Right lobe of liver (tissue), 6 donors: ENCODE data around the gene PRAF2. TPM values are rescaled to one million over a fixed set of nuclear protein-coding genes. Genes with fewer than 3 reads are reported as not detected.

Experiments used
- ATAC-seq, 4 donors: fragments of 200-7000 bp; cut with Tn5 transposase; one replicate each; pipeline ENCODE4 v1.9.1; 2020; ENCODE audit warnings: mild to moderate bottlenecking in 4 of 4, moderate library complexity in 4 of 4
- DNase-seq, 3 donors: peaks; one replicate each; pipeline ENCODE4 v3.0.0-alpha.2; 2020
- H3K27ac ChIP-seq, 3 donors: fragments of 200-600 bp; one replicate each; pipeline ENCODE4 v1.8.0; 2022
- H3K27me3 ChIP-seq, 2 donors: fragments of 200-600 bp; one replicate each; pipeline ENCODE4 v1.8.0; 2022
- H3K36me3 ChIP-seq, 4 donors: fragments of 200-600 bp; sonication (generic) in 1 of 4; one replicate each; pipeline versions ENCODE4 v1.5.1 to v1.8.0; 2017 to 2022; ENCODE audit warnings: control low read depth in 1 of 4
- H3K4me1 ChIP-seq, 4 donors: fragments of 200-600 bp; sonication (generic) in 1 of 4; one replicate each; pipeline versions ENCODE4 v1.5.1 to v1.8.0; 2017 to 2022; ENCODE audit warnings: control low read depth in 1 of 4
- H3K4me3 ChIP-seq, 3 donors: fragments of 200-600 bp; one replicate each; pipeline ENCODE4 v1.8.0; 2022
- H3K9me3 ChIP-seq, 4 donors: fragments of 200-600 bp; sonication (generic) in 1 of 4; one replicate each; pipeline versions ENCODE4 v1.5.1 to v1.8.0; 2017 to 2022; ENCODE audit warnings: control low read depth in 1 of 4
- POLR2A ChIP-seq: fragments of 450-650 bp; IDR thresholded peaks from one replicate; pipeline ENCODE4 v1.6.1; 2017; ENCODE audit warnings: antibody characterized with exemption, mild to moderate bottlenecking
- WGBS: methylation state at CpG from one replicate; pipeline ENCODE4 v1.1.6; 2018; ENCODE audit warnings: low coverage, low lambda C conversion rate; ENCODE audit not compliant: insufficient coverage; ENCODE audit errors: missing lambda C conversion rate; 5-methylcytosine and 5-hydroxymethylcytosine counted together
- intact Hi-C, 2 donors: fragments of 100-400 bp; cut with DNase I; formaldehyde crosslinking; loops; one replicate each; pipeline versions ENCODE4 v1.11.2 to v1.14.1; 2022
- total RNA-seq, 6 experiments: library from RNA; depleted of rRNA in 2 of 6; stranded (reverse); fragments of >200 nt in 2 of 6; fragmentation: NEBNext Ultra II Directional in 3 of 6; extraction: Animal tissue kit (Norgen Biotek cat#: 25700) in 3 of 6; gene quantifications; one replicate each; pipeline versions ENCODE4 v1.1.0 to v1.2.4, GENCODE V29; 2016 to 2023
- TF ChIP-seq, protein P1 (sequence below), 4 donors: fragments of 200-600 bp in 3 of 4; fragments of 450-650 bp in 1 of 4; IDR thresholded peaks; one replicate each; pipeline versions ENCODE4 v1.5.1 to v1.8.0; 2016 to 2022; ENCODE audit warnings: antibody characterized with exemption in 4 of 4, mild to moderate bottlenecking in 2 of 4
- donor health status: DM: no; HTN: yes; CAD: no.
- donor health status: DM: no; HTN: no; CAD: no.
- donor health status: DM: no; HTN: no; CAD: no.
- donor health status: DM: no; HTN: yes; CAD: no.
- donor health status: DM: no; HTN: yes; CAD: no.

The PRAF2 gene
- total RNA-seq, 6 experiments from 2014 or later: 3.1 to 11.2 (median 5.1) TPM

DNA sequence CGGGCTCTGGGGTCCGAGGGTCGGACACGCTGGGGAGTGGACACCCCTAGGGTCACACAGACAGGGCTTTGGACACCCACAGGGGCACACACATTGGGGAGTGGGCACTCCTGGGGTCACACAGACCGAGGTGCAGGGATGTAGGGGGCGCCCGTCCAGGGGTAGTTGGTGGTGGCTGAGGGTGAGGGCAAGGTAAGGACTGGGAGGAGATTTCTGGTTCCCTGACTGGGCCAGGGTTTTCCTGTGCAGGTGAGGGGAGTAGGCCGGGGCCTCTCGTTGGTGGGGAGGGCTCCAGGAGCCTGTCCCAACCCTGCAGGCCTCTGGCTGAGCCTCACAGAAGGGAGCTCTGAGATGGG, 27.8 kb upstream of the PRAF2 start:
- no peaks in the 10 kb centered on the region for H3K9me3 ChIP-seq
- TF ChIP-seq POLR2A: no peak
- TF ChIP-seq, protein P1, sequence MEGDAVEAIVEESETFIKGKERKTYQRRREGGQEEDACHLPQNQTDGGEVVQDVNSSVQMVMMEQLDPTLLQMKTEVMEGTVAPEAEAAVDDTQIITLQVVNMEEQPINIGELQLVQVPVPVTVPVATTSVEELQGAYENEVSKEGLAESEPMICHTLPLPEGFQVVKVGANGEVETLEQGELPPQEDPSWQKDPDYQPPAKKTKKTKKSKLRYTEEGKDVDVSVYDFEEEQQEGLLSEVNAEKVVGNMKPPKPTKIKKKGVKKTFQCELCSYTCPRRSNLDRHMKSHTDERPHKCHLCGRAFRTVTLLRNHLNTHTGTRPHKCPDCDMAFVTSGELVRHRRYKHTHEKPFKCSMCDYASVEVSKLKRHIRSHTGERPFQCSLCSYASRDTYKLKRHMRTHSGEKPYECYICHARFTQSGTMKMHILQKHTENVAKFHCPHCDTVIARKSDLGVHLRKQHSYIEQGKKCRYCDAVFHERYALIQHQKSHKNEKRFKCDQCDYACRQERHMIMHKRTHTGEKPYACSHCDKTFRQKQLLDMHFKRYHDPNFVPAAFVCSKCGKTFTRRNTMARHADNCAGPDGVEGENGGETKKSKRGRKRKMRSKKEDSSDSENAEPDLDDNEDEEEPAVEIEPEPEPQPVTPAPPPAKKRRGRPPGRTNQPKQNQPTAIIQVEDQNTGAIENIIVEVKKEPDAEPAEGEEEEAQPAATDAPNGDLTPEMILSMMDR (IDR thresholded peaks at IDR 0.05): no peak
- peaks cover 0 to 9% (median 0%) of the 10 kb centered on the region in 4 donors for H3K4me1 ChIP-seq
- H3K4me3 ChIP-seq: peak overlapping the region; percentile 27 to 62 (median 60)
- intact Hi-C loops: no loop called here
- WGBS: 36% methylated on average over 2 of the region's 9 CpGs
- no peak for DNase-seq
- H3K36me3 ChIP-seq: no peaks in the 10 kb centered on the region
- peak in 3 of 4 donors; percentile 1 to 14 (median 5) for ATAC-seq
- no peaks in the 10 kb centered on the region for H3K27me3 ChIP-seq
- H3K27ac ChIP-seq: peak overlapping the region; percentile 20 to 80 (median 76)

DNA sequence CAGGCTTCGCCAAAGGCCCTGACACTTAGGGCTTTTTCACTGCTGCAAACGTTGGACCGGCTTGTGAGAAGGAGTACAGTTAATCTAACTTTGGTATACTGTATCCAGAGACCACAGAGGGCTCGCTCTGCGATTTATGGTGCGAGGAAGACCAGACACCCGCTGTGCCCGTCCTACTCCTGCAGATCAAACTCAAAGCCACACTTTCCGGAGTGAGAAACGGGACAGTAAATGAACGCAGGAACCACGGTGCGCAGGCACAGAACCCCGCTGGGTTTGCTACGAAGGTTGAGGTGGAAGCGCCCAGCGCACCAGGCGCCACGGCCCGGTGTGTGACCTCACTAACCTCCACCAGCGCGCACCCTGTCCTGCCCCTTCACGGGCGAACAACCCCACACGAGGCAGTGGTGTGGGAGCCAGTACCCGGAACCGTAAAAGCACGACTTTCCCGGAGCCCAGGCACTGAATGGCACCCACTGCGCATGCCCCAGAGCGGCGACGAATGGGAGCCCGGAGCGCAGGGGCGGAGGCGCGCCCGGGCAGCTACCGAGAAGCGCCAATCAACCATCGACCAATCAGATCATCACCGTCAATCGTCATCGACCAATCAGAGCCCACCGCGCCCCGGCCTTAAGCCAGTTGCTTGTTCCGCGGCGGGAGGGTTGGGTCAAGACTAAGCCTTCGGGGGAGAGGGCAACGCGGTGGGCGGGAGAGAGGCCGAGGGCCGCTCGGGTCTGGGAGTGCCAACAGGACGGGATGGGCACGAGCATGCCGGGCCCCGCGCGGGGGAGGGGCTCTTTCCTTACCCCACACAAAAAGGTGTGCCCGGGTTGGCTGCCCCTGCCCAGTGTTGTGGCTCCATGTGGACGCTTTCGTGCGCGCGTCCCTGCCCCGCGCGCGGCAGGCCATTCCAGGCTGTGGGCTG, 27.2 kb upstream of the PRAF2 start:
- TF ChIP-seq, protein P1 (IDR thresholded peaks at IDR 0.05): no peak
- TF ChIP-seq POLR2A: peak; percentile 78
- WGBS: 32% methylated on average over 44 of the region's 74 CpGs
- no peaks in the 10 kb centered on the region for H3K27me3 ChIP-seq
- H3K4me1 ChIP-seq: peaks cover 0 to 9% (median 0%) of the 10 kb centered on the region in 4 donors
- H3K27ac ChIP-seq: peak overlapping the region; percentile 33 to 80 (median 76)
- intact Hi-C loops: no loop called here
- peak overlapping the region; percentile 27 to 62 (median 60) for H3K4me3 ChIP-seq
- peak; percentile 88 to 94 (median 93) for DNase-seq
- H3K9me3 ChIP-seq: no peaks in the 10 kb centered on the region
- ATAC-seq: peak; percentile 86 to 92 (median 89)
- no peaks in the 10 kb centered on the region for H3K36me3 ChIP-seq

DNA sequence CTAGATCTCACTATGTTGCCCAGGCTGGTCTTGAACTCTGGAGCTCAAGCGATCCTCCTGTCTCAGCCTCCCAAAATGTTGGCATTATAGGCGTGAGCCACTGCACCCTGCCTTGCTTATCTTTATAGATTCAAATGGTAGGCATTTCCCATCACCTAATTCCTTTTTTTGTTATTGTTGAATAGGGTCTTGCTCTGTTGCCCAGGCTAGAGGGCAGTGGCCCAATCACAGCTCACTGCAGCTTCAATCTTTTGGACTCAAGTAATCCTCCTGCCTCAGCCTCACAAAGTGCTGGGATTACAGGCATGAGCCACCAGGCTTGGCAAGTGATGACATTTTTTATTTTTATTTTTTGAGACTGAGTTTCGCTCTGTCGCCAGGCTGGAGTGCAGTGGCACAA, 22.6 kb upstream of the PRAF2 start:
- Histone ChIP-seq H3K9me3 (no peaks in the 10 kb centered on the region), H3K4me1 (no peaks in the 10 kb centered on the region), H3K27ac (no peak overlapping the region), H3K36me3 (no peaks in the 10 kb centered on the region), H3K4me3 (no peak overlapping the region), H3K27me3 (no peaks in the 10 kb centered on the region)
- intact Hi-C loops: no loop called here
- ATAC-seq (no peak), DNase-seq (no peak)
- WGBS: 100% methylated on average over 4 of the region's 4 CpGs
- TF ChIP-seq, protein P1 (IDR thresholded peaks at IDR 0.05): no peak
- no peak for TF ChIP-seq POLR2A

DNA sequence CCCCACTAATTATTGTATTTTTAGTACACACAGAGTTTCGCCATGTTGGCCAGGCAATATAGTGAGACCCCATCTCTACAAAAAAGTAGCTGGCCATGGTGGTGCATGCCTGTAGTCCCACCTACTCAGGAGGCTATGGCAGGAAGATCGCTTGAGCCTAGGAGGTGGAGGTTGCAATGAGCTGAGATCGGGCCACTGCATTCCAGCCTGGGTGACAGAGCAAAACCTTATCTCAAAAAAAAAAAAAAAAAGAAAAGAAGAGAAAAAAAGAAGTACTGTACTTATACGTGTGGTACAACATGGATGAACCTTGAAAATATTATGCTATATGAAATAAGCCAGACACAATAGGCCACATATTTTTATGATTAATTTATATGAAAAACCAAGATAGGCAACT, 15.8 kb upstream of the PRAF2 start:
- no peak overlapping the region for H3K27ac ChIP-seq
- H3K36me3 ChIP-seq: no peaks in the 10 kb centered on the region
- intact Hi-C loops: no loop called here
- H3K4me3 ChIP-seq: no peak overlapping the region
- H3K9me3 ChIP-seq: no peaks in the 10 kb centered on the region
- no peak for TF ChIP-seq POLR2A
- TF ChIP-seq, protein P1 (IDR thresholded peaks at IDR 0.05): no peak
- no peak for DNase-seq
- H3K4me1 ChIP-seq: no peaks in the 10 kb centered on the region
- H3K27me3 ChIP-seq: no peaks in the 10 kb centered on the region
- 83% methylated on average over 4 of the region's 4 CpGs for WGBS
- ATAC-seq: no peak
